ENCODE data around the gene ALAS1.

- no peak for TF ChIP-seq TAF1 (IDR thresholded peaks at IDR 0.05; ENCODE audit: low read depth, low read length)
- TF ChIP-seq POLR2AphosphoS5 (IDR thresholded peaks at IDR 0.05; ENCODE audit: low read depth, low read length): no peak
- no peak for TF ChIP-seq POLR2A (IDR thresholded peaks at IDR 0.05; ENCODE audit: low read depth, low read length)
- no peak for TF ChIP-seq PAX5 (IDR thresholded peaks at IDR 0.05; ENCODE audit: insufficient read depth, low read length, severe bottlenecking)
- no peak for TF ChIP-seq SPI1 (IDR thresholded peaks at IDR 0.05; ENCODE audit: low read depth, low read length)
- no peak for TF ChIP-seq POU2F2 (IDR thresholded peaks at IDR 0.05; ENCODE audit: low read depth, low read length)
Measured at GRCh38 chr3:52188556-52188955, 9.4 kb upstream of the ALAS1 start.
